Neural cell (in vitro differentiated cells): Measurements from ENCODE around the gene YPEL1. TPM values are rescaled to one million over a fixed set of nuclear protein-coding genes. Genes with fewer than 3 reads are reported as not detected.

Experiments
- H2AFZ ChIP-seq: fragments of 200-600, 300-800 bp; sonication (generic), shearing (Covaris generic); 2 replicates; pipeline ENCODE4 v1.6.0; 2014; ENCODE audit warnings: low read depth, mild to moderate bottlenecking, antibody characterized with exemption, low read length, moderate library complexity
- H3F3A ChIP-seq: fragments of 200-600 bp; shearing (Covaris generic); 2 replicates; pipeline ENCODE4 v1.6.1; 2016; ENCODE audit warnings: mild to moderate bottlenecking, moderate library complexity, mixed read lengths, antibody characterized with exemption, low read length; ENCODE audit not compliant: insufficient read depth, poor library complexity, severe bottlenecking
- H3K27ac ChIP-seq: fragments of 200-600, 300-800 bp; sonication (generic), shearing (Covaris generic); 2 replicates; pipeline ENCODE4 v1.5.1; 2014; ENCODE audit warnings: mild to moderate bottlenecking, low read length, moderate library complexity
- H3K27me3 ChIP-seq: fragments of 300-800, 200-600 bp; sonication (generic), shearing (Covaris generic); 2 replicates; pipeline ENCODE4 v1.6.0; 2014; ENCODE audit warnings: mild to moderate bottlenecking, low read depth, low read length, moderate library complexity; ENCODE audit not compliant: insufficient read depth
- H3K36me3 ChIP-seq: fragments of 300-800, 200-600 bp; sonication (generic), shearing (Covaris generic); 2 replicates; pipeline ENCODE4 v1.5.1; 2014; ENCODE audit warnings: mild to moderate bottlenecking, antibody characterized with exemption, low read length, moderate library complexity; ENCODE audit not compliant: insufficient read depth
- H3K4me2 ChIP-seq: fragments of 300-800, 200-600 bp; sonication (generic), shearing (Covaris generic); 2 replicates; pipeline ENCODE4 v1.6.0; 2014; ENCODE audit warnings: mild to moderate bottlenecking, low read length
- H3K4me3 ChIP-seq: fragments of 300-800, 200-600 bp; sonication (generic), shearing (Covaris generic); 2 replicates; pipeline ENCODE4 v1.5.1; 2014; ENCODE audit warnings: mild to moderate bottlenecking, low read length, moderate library complexity
- H3K79me2 ChIP-seq: fragments of 200-600 bp; shearing (Covaris generic); replicated peaks from 2 replicates; pipeline ENCODE4 v1.6.0; 2014; ENCODE audit warnings: mild to moderate bottlenecking, low read length, moderate library complexity; ENCODE audit not compliant: insufficient read depth
- H3K9ac ChIP-seq: fragments of 300-800, 200-600 bp; sonication (generic), shearing (Covaris generic); 2 replicates; pipeline ENCODE4 v1.6.1; 2016; ENCODE audit warnings: mild to moderate bottlenecking, low read length, mixed read lengths
- H3K9me2 ChIP-seq: fragments of 200-600 bp; shearing (Covaris generic); 2 replicates; pipeline ENCODE4 v1.6.1; 2016; ENCODE audit warnings: mild to moderate bottlenecking, low read length, mixed read lengths; ENCODE audit not compliant: insufficient read depth
- H3K9me3 ChIP-seq: fragments of 200-600, 300-800 bp; sonication (generic), shearing (Covaris generic); 2 replicates; pipeline ENCODE4 v1.6.1; 2016; ENCODE audit warnings: mild to moderate bottlenecking, mixed run types, low read length, moderate library complexity, mixed read lengths
- H4K20me1 ChIP-seq: fragments of 200-600 bp; shearing (Covaris generic); 2 replicates; pipeline ENCODE4 v1.6.1; 2016; ENCODE audit warnings: mild to moderate bottlenecking, mixed run types; ENCODE audit not compliant: insufficient read depth
- EP300 ChIP-seq: fragments of 450-650 bp; conservative IDR thresholded peaks from 2 replicates; pipeline ENCODE4 v1.6.1; 2014; ENCODE audit warnings: antibody characterized with exemption, mild to moderate bottlenecking, moderate library complexity; ENCODE audit not compliant: poor library complexity, severe bottlenecking
- EZH2 ChIP-seq: fragments of 200-600, 300-800 bp; shearing (Covaris generic), sonication (generic); IDR thresholded peaks from 2 replicates; pipeline ENCODE4 v1.6.1; 2014; ENCODE audit warnings: antibody characterized with exemption, low read length, borderline replicate concordance, mild to moderate bottlenecking; ENCODE audit not compliant: insufficient read depth, poor library complexity, severe bottlenecking
- MXI1 ChIP-seq: fragments of 450-650 bp; conservative IDR thresholded peaks from 2 replicates; pipeline ENCODE4 v1.6.1; 2014; ENCODE audit warnings: antibody characterized with exemption, mild to moderate bottlenecking; ENCODE audit not compliant: poor library complexity, severe bottlenecking
- POLR2AphosphoS5 ChIP-seq: IDR thresholded peaks from 2 replicates; pipeline ENCODE4 v1.6.1; 2012
- RAD21 ChIP-seq: fragments of 450-650 bp; conservative IDR thresholded peaks from 2 replicates; pipeline ENCODE4 v1.6.1; 2014; ENCODE audit warnings: antibody characterized with exemption, mild to moderate bottlenecking, moderate library complexity
- SMC3 ChIP-seq: fragments of 450-650 bp; conservative IDR thresholded peaks from 2 replicates; pipeline ENCODE4 v1.6.1; 2014; ENCODE audit warnings: antibody characterized with exemption, mild to moderate bottlenecking, moderate library complexity; ENCODE audit not compliant: poor library complexity
- TAF1 ChIP-seq: IDR thresholded peaks from 2 replicates; pipeline ENCODE4 v1.6.1; 2012; ENCODE audit warnings: low read depth
- polyA plus RNA-seq: library from polyadenylated mRNA; depleted of rRNA; stranded (reverse); fragments of >200 nt; gene quantifications from 2 replicates; pipeline ENCODE4 v1.2.3, GENCODE V29; 2014
- TF ChIP-seq, protein P1 (sequence below): IDR thresholded peaks from 2 replicates; pipeline ENCODE4 v1.6.1; 2012; ENCODE audit warnings: borderline replicate concordance
- TF ChIP-seq, protein P2 (sequence below): fragments of 450-650 bp; IDR thresholded peaks from 2 replicates; pipeline ENCODE4 v1.5.1; 2014; ENCODE audit warnings: antibody characterized with exemption, mild to moderate bottlenecking, moderate library complexity; ENCODE audit not compliant: poor library complexity, severe bottlenecking

YPEL1 gene
- polyA plus RNA-seq, 1 donor from 2014 or later = 38.0 TPM

DNA sequence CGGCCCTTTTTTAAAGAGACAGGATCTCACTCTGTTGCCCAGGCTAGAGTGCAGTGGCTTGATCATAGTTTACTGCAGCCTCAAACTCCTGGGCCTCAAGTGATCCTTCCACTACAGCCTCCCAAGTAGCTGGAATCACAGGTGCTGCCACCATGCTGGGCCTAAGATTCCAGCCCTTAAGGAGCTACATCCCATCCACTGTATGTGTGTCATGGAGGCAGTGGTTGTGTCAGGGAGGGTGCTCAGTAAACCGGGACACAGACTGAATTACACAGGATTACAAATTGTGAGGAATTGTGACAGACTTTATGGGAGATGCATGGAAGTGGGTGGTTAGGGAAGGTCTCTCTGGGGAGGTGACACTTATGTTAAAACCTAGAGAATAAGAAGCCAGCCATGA lies 71.9 kb downstream of the YPEL1 start:
- H3K27ac ChIP-seq = no peak overlapping the region
- no peak overlapping the region for H3K9ac ChIP-seq
- peaks cover 4% of the 10 kb centered on the region for H3K79me2 ChIP-seq
- TF ChIP-seq EZH2 (no peak), POLR2AphosphoS5 (no peak), MXI1 (no peak), EP300 (no peak), SMC3 (no peak), RAD21 (no peak), TAF1 (no peak)
- TF ChIP-seq, protein P1, sequence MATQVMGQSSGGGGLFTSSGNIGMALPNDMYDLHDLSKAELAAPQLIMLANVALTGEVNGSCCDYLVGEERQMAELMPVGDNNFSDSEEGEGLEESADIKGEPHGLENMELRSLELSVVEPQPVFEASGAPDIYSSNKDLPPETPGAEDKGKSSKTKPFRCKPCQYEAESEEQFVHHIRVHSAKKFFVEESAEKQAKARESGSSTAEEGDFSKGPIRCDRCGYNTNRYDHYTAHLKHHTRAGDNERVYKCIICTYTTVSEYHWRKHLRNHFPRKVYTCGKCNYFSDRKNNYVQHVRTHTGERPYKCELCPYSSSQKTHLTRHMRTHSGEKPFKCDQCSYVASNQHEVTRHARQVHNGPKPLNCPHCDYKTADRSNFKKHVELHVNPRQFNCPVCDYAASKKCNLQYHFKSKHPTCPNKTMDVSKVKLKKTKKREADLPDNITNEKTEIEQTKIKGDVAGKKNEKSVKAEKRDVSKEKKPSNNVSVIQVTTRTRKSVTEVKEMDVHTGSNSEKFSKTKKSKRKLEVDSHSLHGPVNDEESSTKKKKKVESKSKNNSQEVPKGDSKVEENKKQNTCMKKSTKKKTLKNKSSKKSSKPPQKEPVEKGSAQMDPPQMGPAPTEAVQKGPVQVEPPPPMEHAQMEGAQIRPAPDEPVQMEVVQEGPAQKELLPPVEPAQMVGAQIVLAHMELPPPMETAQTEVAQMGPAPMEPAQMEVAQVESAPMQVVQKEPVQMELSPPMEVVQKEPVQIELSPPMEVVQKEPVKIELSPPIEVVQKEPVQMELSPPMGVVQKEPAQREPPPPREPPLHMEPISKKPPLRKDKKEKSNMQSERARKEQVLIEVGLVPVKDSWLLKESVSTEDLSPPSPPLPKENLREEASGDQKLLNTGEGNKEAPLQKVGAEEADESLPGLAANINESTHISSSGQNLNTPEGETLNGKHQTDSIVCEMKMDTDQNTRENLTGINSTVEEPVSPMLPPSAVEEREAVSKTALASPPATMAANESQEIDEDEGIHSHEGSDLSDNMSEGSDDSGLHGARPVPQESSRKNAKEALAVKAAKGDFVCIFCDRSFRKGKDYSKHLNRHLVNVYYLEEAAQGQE = no peak
- TF ChIP-seq, protein P2, sequence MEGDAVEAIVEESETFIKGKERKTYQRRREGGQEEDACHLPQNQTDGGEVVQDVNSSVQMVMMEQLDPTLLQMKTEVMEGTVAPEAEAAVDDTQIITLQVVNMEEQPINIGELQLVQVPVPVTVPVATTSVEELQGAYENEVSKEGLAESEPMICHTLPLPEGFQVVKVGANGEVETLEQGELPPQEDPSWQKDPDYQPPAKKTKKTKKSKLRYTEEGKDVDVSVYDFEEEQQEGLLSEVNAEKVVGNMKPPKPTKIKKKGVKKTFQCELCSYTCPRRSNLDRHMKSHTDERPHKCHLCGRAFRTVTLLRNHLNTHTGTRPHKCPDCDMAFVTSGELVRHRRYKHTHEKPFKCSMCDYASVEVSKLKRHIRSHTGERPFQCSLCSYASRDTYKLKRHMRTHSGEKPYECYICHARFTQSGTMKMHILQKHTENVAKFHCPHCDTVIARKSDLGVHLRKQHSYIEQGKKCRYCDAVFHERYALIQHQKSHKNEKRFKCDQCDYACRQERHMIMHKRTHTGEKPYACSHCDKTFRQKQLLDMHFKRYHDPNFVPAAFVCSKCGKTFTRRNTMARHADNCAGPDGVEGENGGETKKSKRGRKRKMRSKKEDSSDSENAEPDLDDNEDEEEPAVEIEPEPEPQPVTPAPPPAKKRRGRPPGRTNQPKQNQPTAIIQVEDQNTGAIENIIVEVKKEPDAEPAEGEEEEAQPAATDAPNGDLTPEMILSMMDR = no peak
- no peaks in the 10 kb centered on the region for H3K36me3 ChIP-seq
- no peak overlapping the region for H3K4me3 ChIP-seq
- no peaks in the 10 kb centered on the region for H3K27me3 ChIP-seq
- no peaks in the 10 kb centered on the region for H4K20me1 ChIP-seq
- H3F3A ChIP-seq = no peaks in the 10 kb centered on the region
- H3K9me2 ChIP-seq = no peaks in the 10 kb centered on the region
- H2AFZ ChIP-seq = no peak overlapping the region
- H3K9me3 ChIP-seq = no peaks in the 10 kb centered on the region
- no peak overlapping the region for H3K4me2 ChIP-seq

DNA sequence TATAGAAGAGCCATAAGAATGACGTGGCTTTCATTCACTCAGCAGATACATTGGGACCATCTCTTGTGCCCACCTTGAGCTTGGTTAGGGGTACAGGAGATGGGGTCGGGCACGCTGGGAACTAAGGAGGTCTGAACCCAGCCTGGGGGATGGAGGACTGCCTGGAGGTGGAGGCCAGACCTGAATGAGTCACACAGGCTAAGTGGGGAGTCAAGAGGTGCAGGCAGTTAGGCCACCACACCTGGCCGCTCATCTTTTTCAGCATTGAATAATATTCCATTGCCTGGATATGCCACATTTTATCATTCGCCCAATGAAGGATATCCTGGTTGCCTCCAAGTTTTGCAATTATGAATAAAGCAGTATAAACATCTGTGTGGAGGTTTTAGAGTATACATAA lies 73.6 kb downstream of the YPEL1 start:
- no peak overlapping the region for H3K4me3 ChIP-seq
- H3F3A ChIP-seq = no peaks in the 10 kb centered on the region
- no peaks in the 10 kb centered on the region for H4K20me1 ChIP-seq
- H3K79me2 ChIP-seq = peaks cover 4% of the 10 kb centered on the region
- TF ChIP-seq POLR2AphosphoS5 = no peak
- TF ChIP-seq, protein P2 = no peak
- no peak for TF ChIP-seq TAF1
- TF ChIP-seq, protein P1 = no peak
- TF ChIP-seq EZH2 = no peak
- TF ChIP-seq RAD21 = no peak
- TF ChIP-seq EP300 = no peak
- no peak for TF ChIP-seq SMC3
- TF ChIP-seq MXI1 = no peak
- H3K4me2 ChIP-seq = no peak overlapping the region
- H2AFZ ChIP-seq = no peak overlapping the region
- no peaks in the 10 kb centered on the region for H3K9me2 ChIP-seq
- H3K9ac ChIP-seq = no peak overlapping the region
- H3K36me3 ChIP-seq = no peaks in the 10 kb centered on the region
- H3K9me3 ChIP-seq = no peaks in the 10 kb centered on the region
- no peak overlapping the region for H3K27ac ChIP-seq
- peaks cover 7% of the 10 kb centered on the region for H3K27me3 ChIP-seq
